ENCODE measurements around the gene TULP4.
"Not testable (repeated sequence)": the region's sequence is repeated elsewhere in the genome, so short reads cannot be mapped to it uniquely, and the experiment has no call there.

Gene TULP4

GRCh38 chr6:158516098-158516497 lies 203.8 kb downstream of the TULP4 start:
- Histone ChIP-seq H3K9ac (ENCODE audit: low read length) (no peak overlapping the region), H3K36me3 (ENCODE audit: control insufficient read depth, insufficient read depth, low read length) (no peaks in the 10 kb centered on the region), H3K4me3 (ENCODE audit: low read length) (no peak overlapping the region), H3K4me1 (ENCODE audit: control insufficient read depth, insufficient read depth, low read length) (no peaks in the 10 kb centered on the region), H3K27ac (ENCODE audit: low read depth, low read length) (no peak overlapping the region), H3K27me3 (ENCODE audit: control insufficient read depth, insufficient read depth, low read length) (peaks cover 10% of the 10 kb centered on the region)

GRCh38 chr6:158517038-158517437 lies 204.8 kb downstream of the TULP4 start:
- no peak overlapping the region for H3K4me3 ChIP-seq (ENCODE audit: low read length)
- H3K4me1 ChIP-seq (ENCODE audit: control insufficient read depth, insufficient read depth, low read length) = no peaks in the 10 kb centered on the region
- no peak overlapping the region for H3K27ac ChIP-seq (ENCODE audit: low read depth, low read length)
- H3K9ac ChIP-seq (ENCODE audit: low read length) = no peak overlapping the region
- H3K27me3 ChIP-seq (ENCODE audit: control insufficient read depth, insufficient read depth, low read length) = peaks cover 10% of the 10 kb centered on the region
- no peaks in the 10 kb centered on the region for H3K36me3 ChIP-seq (ENCODE audit: control insufficient read depth, insufficient read depth, low read length)

GRCh38 chr6:158517581-158517980 lies 205.3 kb downstream of the TULP4 start:
- Histone ChIP-seq H3K36me3 (ENCODE audit: control insufficient read depth, insufficient read depth, low read length) (no peaks in the 10 kb centered on the region), H3K9ac (ENCODE audit: low read length) (no peak overlapping the region), H3K4me3 (ENCODE audit: low read length) (peak overlapping the region; percentile 45), H3K27ac (ENCODE audit: low read depth, low read length) (no peak overlapping the region), H3K4me1 (ENCODE audit: control insufficient read depth, insufficient read depth, low read length) (no peaks in the 10 kb centered on the region), H3K27me3 (ENCODE audit: control insufficient read depth, insufficient read depth, low read length) (peaks cover 10% of the 10 kb centered on the region)

- H3K4me1 ChIP-seq (ENCODE audit: control insufficient read depth, insufficient read depth, low read length) = no peaks in the 10 kb centered on the region
- peaks cover 10% of the 10 kb centered on the region for H3K27me3 ChIP-seq (ENCODE audit: control insufficient read depth, insufficient read depth, low read length)
- peak overlapping the region; percentile 45 for H3K4me3 ChIP-seq (ENCODE audit: low read length)
- no peaks in the 10 kb centered on the region for H3K36me3 ChIP-seq (ENCODE audit: control insufficient read depth, insufficient read depth, low read length)
- no peak overlapping the region for H3K27ac ChIP-seq (ENCODE audit: low read depth, low read length)
- H3K9ac ChIP-seq (ENCODE audit: low read length) = no peak overlapping the region
Observed at GRCh38 chr6:158518191-158519127, 206.2 kb downstream of the TULP4 start.

GRCh38 chr6:158519300-158519699 lies 207.0 kb downstream of the TULP4 start:
- Histone ChIP-seq H3K4me1 (ENCODE audit: control insufficient read depth, insufficient read depth, low read length) (no peaks in the 10 kb centered on the region), H3K27me3 (ENCODE audit: control insufficient read depth, insufficient read depth, low read length) (peaks cover 10% of the 10 kb centered on the region), H3K27ac (ENCODE audit: low read depth, low read length) (no peak overlapping the region), H3K4me3 (ENCODE audit: low read length) (no peak overlapping the region), H3K36me3 (ENCODE audit: control insufficient read depth, insufficient read depth, low read length) (no peaks in the 10 kb centered on the region), H3K9ac (ENCODE audit: low read length) (no peak overlapping the region)

- Histone ChIP-seq H3K4me1 (ENCODE audit: control insufficient read depth, insufficient read depth, low read length) (no peaks in the 10 kb centered on the region), H3K4me3 (ENCODE audit: low read length) (no peak overlapping the region), H3K9ac (ENCODE audit: low read length) (no peak overlapping the region), H3K27ac (ENCODE audit: low read depth, low read length) (no peak overlapping the region), H3K27me3 (ENCODE audit: control insufficient read depth, insufficient read depth, low read length) (peaks cover 10% of the 10 kb centered on the region), H3K36me3 (ENCODE audit: control insufficient read depth, insufficient read depth, low read length) (no peaks in the 10 kb centered on the region)
Observed at GRCh38 chr6:158519761-158520160, 207.5 kb downstream of the TULP4 start.

- peaks cover 10% of the 10 kb centered on the region for H3K27me3 ChIP-seq (ENCODE audit: control insufficient read depth, insufficient read depth, low read length)
- not testable (repeated sequence) for H3K36me3 ChIP-seq (ENCODE audit: control insufficient read depth, insufficient read depth, low read length); H3K4me1 ChIP-seq (ENCODE audit: control insufficient read depth, insufficient read depth, low read length); H3K9ac ChIP-seq (ENCODE audit: low read length); H3K27ac ChIP-seq (ENCODE audit: low read depth, low read length); H3K4me3 ChIP-seq (ENCODE audit: low read length)
Observed at GRCh38 chr6:158520975-158521374, 208.7 kb downstream of the TULP4 start.

DNA sequence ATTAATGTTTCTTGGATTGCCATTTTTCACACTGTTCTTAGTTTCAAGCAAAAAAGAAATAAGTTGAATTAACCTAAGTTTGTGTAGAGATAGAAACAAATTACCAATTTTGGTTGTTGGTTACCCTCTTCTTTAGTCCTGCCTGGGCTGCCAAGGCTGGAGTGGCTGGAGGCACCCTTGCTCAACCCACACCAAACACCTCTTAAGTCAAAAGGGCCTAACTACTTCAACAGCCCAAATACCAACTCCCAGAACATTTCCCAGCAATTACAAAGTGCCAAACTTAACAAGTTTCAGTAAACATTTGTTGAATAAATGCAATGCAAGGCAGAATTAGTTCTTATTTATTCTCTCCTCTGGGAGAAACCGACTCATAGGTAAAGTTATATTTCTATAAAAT lies 209.5 kb downstream of the TULP4 start:
- no peaks in the 10 kb centered on the region for H3K4me1 ChIP-seq (ENCODE audit: control insufficient read depth, insufficient read depth, low read length)
- H3K27me3 ChIP-seq (ENCODE audit: control insufficient read depth, insufficient read depth, low read length) = peaks cover 8% of the 10 kb centered on the region
- no peak overlapping the region for H3K9ac ChIP-seq (ENCODE audit: low read length)
- H3K4me3 ChIP-seq (ENCODE audit: low read length) = no peak overlapping the region
- no peaks in the 10 kb centered on the region for H3K36me3 ChIP-seq (ENCODE audit: control insufficient read depth, insufficient read depth, low read length)
- no peak overlapping the region for H3K27ac ChIP-seq (ENCODE audit: low read depth, low read length)

DNA sequence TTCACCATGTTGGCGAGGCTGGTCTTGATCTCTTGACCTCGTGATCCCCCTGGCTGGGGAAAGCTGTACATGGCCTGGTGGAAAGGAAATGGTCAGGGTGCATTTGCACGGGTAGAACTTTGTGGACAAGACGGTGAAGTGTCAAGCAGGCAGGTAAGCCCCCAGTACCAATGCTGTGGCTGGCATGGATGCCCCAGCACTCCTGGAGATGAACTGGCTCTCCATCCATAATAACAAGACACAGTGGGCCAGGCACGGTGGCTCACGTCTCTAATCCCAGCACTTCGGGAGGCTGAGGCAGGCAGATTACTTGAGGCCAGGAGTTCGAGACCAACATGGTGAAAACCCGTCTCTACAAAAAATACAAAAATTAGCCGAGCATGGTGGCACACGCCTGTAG lies 210.4 kb downstream of the TULP4 start:
- no peaks in the 10 kb centered on the region for H3K36me3 ChIP-seq (ENCODE audit: control insufficient read depth, insufficient read depth, low read length)
- H3K4me3 ChIP-seq (ENCODE audit: low read length) = no peak overlapping the region
- H3K27ac ChIP-seq (ENCODE audit: low read depth, low read length) = no peak overlapping the region
- H3K4me1 ChIP-seq (ENCODE audit: control insufficient read depth, insufficient read depth, low read length) = no peaks in the 10 kb centered on the region
- H3K9ac ChIP-seq (ENCODE audit: low read length) = no peak overlapping the region
- peaks cover 3% of the 10 kb centered on the region for H3K27me3 ChIP-seq (ENCODE audit: control insufficient read depth, insufficient read depth, low read length)

DNA sequence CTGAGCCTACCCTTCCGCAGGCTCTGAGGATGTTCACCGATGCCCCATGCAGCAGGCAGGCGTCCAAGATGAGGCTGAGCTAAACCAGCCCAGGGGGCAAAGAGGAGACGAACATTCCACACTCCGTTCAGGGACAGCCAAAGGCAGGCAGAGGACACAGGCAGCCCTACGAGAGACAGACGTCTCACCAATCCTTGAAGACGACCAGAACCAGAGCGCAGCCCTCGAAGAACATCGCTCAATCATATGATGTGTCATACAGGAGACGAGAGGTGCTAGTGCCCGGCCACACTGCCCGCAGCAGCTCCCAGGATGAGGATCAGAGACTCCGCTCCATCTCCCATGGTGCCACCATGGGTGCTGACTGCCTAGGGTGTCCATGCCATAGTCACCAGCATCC lies 212.0 kb downstream of the TULP4 start:
- Histone ChIP-seq H3K4me3 (ENCODE audit: low read length) (no peak overlapping the region), H3K27me3 (ENCODE audit: control insufficient read depth, insufficient read depth, low read length) (no peaks in the 10 kb centered on the region), H3K27ac (ENCODE audit: low read depth, low read length) (no peak overlapping the region), H3K9ac (ENCODE audit: low read length) (no peak overlapping the region), H3K36me3 (ENCODE audit: control insufficient read depth, insufficient read depth, low read length) (no peaks in the 10 kb centered on the region), H3K4me1 (ENCODE audit: control insufficient read depth, insufficient read depth, low read length) (no peaks in the 10 kb centered on the region)

DNA sequence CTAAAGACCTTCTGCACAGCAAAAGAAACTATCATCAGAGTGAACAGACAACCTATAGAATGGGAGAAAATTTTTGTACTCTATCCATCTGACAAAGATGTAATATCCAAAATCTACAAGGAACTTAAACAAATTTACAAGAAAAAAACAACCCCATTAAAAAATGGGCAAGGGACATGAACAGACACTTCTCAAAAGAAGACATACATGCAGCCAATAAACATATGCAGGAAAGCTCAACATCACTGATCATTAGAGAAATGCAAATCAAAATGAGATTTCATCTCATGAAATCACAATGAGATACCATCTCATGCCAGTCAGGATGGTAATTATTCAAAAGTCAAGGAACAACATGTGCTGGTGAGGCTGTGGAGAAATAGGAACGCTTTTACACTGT lies 215.6 kb downstream of the TULP4 start:
- H3K36me3 ChIP-seq (ENCODE audit: control insufficient read depth, insufficient read depth, low read length); H3K9ac ChIP-seq (ENCODE audit: low read length); H3K27ac ChIP-seq (ENCODE audit: low read depth, low read length); H3K4me3 ChIP-seq (ENCODE audit: low read length); H3K4me1 ChIP-seq (ENCODE audit: control insufficient read depth, insufficient read depth, low read length); H3K27me3 ChIP-seq (ENCODE audit: control insufficient read depth, insufficient read depth, low read length): not testable (repeated sequence)

GRCh38 chr6:158528826-158529225 lies 216.6 kb downstream of the TULP4 start:
- no peak overlapping the region for H3K4me3 ChIP-seq (ENCODE audit: low read length)
- H3K27ac ChIP-seq (ENCODE audit: low read depth, low read length) = no peak overlapping the region
- H3K27me3 ChIP-seq (ENCODE audit: control insufficient read depth, insufficient read depth, low read length) = no peaks in the 10 kb centered on the region
- no peak overlapping the region for H3K9ac ChIP-seq (ENCODE audit: low read length)
- no peaks in the 10 kb centered on the region for H3K4me1 ChIP-seq (ENCODE audit: control insufficient read depth, insufficient read depth, low read length)
- H3K36me3 ChIP-seq (ENCODE audit: control insufficient read depth, insufficient read depth, low read length) = no peaks in the 10 kb centered on the region

DNA sequence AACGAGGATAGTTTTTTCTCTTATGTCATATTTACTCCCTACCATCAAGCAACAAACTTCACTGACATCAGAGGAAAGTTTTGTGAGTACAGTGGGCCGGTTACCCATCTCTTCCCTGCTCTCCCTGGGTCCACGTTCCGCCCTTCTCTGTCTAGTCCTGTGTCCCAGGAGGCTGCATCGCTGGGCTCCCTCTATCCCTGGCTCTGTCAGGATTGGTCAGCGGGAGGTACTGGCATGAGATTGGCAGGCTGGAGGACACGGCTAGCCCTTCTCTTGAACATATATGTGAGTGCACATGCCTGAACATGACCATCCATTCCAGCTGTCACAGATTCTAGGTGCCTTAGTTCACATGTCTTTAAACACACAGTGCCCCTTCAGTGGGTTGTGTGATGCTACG lies 217.4 kb downstream of the TULP4 start:
- Histone ChIP-seq H3K36me3 (ENCODE audit: control insufficient read depth, insufficient read depth, low read length) (no peaks in the 10 kb centered on the region), H3K4me3 (ENCODE audit: low read length) (no peak overlapping the region), H3K27ac (ENCODE audit: low read depth, low read length) (no peak overlapping the region), H3K4me1 (ENCODE audit: control insufficient read depth, insufficient read depth, low read length) (no peaks in the 10 kb centered on the region), H3K9ac (ENCODE audit: low read length) (no peak overlapping the region), H3K27me3 (ENCODE audit: control insufficient read depth, insufficient read depth, low read length) (no peaks in the 10 kb centered on the region)

Data from rectal smooth muscle tissue (tissue), 1 donor.